ENCODE measurements around the gene DOHH. TPM values are rescaled to one million over a fixed set of nuclear protein-coding genes. Genes with fewer than 3 reads are reported as not detected.

The DOHH gene
- total RNA-seq, 1 experiment from 2014 or later = 29.4 TPM

- DNase-seq (ENCODE audit: low read depth in 1 of 2, low spot score in 2 of 2) = no peak
- no peaks in the 10 kb centered on the region for H3K9me3 ChIP-seq (replicated peaks)
- H3K4me3 ChIP-seq = no peak overlapping the region
Measured at GRCh38 chr19:3519126-3519525, 18.7 kb upstream of the DOHH start.

GRCh38 chr19:3518659-3519058 is 18.2 kb upstream of the DOHH start:
- no peaks in the 10 kb centered on the region for H3K9me3 ChIP-seq (replicated peaks)
- no peak overlapping the region for H3K27ac ChIP-seq
- no peaks in the 10 kb centered on the region for H3K27me3 ChIP-seq (replicated peaks)
- no peak overlapping the region for H3K4me3 ChIP-seq
- no peak for DNase-seq (ENCODE audit: low read depth in 1 of 2, low spot score in 2 of 2)
- peaks cover 84% of the 10 kb centered on the region for H3K36me3 ChIP-seq
- H3K4me1 ChIP-seq (replicated peaks) = peaks cover 18% of the 10 kb centered on the region

More at GRCh38 chr19:3519126-3519525, 18.7 kb upstream of the DOHH start:
- Histone ChIP-seq H3K27me3 (replicated peaks) (no peaks in the 10 kb centered on the region), H3K4me1 (replicated peaks) (peaks cover 13% of the 10 kb centered on the region), H3K27ac (no peak overlapping the region), H3K36me3 (peaks cover 84% of the 10 kb centered on the region)

GRCh38 chr19:3518255-3518654 is 17.8 kb upstream of the DOHH start:
- Histone ChIP-seq H3K36me3 (peaks cover 84% of the 10 kb centered on the region), H3K4me3 (no peak overlapping the region), H3K4me1 (replicated peaks) (peaks cover 22% of the 10 kb centered on the region), H3K9me3 (replicated peaks) (no peaks in the 10 kb centered on the region), H3K27ac (no peak overlapping the region), H3K27me3 (replicated peaks) (no peaks in the 10 kb centered on the region)
- DNase-seq (ENCODE audit: low read depth in 1 of 2, low spot score in 2 of 2) = no peak

GRCh38 chr19:3517638-3518037 is 17.2 kb upstream of the DOHH start:
- no peak for DNase-seq (ENCODE audit: low read depth in 1 of 2, low spot score in 2 of 2)
- H3K4me1 ChIP-seq (replicated peaks) = peaks cover 26% of the 10 kb centered on the region
- H3K27me3 ChIP-seq (replicated peaks) = no peaks in the 10 kb centered on the region
- no peak overlapping the region for H3K27ac ChIP-seq
- no peak overlapping the region for H3K4me3 ChIP-seq
- peaks cover 82% of the 10 kb centered on the region for H3K36me3 ChIP-seq
- no peaks in the 10 kb centered on the region for H3K9me3 ChIP-seq (replicated peaks)

- Histone ChIP-seq H3K27ac (no peak overlapping the region), H3K4me3 (no peak overlapping the region), H3K36me3 (peaks cover 82% of the 10 kb centered on the region), H3K4me1 (replicated peaks) (peaks cover 26% of the 10 kb centered on the region), H3K9me3 (replicated peaks) (no peaks in the 10 kb centered on the region), H3K27me3 (replicated peaks) (no peaks in the 10 kb centered on the region)
- no peak for DNase-seq (ENCODE audit: low read depth in 1 of 2, low spot score in 2 of 2)
Measured at GRCh38 chr19:3516675-3517207, 16.3 kb upstream of the DOHH start.

GRCh38 chr19:3515891-3516422 is 15.5 kb upstream of the DOHH start:
- no peak for DNase-seq (ENCODE audit: low read depth in 1 of 2, low spot score in 2 of 2)
- Histone ChIP-seq H3K4me1 (replicated peaks) (peaks cover 26% of the 10 kb centered on the region), H3K9me3 (replicated peaks) (no peaks in the 10 kb centered on the region), H3K36me3 (peaks cover 82% of the 10 kb centered on the region), H3K27me3 (replicated peaks) (no peaks in the 10 kb centered on the region), H3K27ac (no peak overlapping the region), H3K4me3 (no peak overlapping the region)

- Histone ChIP-seq H3K4me3 (no peak overlapping the region), H3K4me1 (replicated peaks) (peaks cover 31% of the 10 kb centered on the region), H3K9me3 (replicated peaks) (no peaks in the 10 kb centered on the region), H3K27me3 (replicated peaks) (no peaks in the 10 kb centered on the region), H3K36me3 (peaks cover 82% of the 10 kb centered on the region), H3K27ac (no peak overlapping the region)
- no peak for DNase-seq (ENCODE audit: low read depth in 1 of 2, low spot score in 2 of 2)
Measured at GRCh38 chr19:3514930-3515329, 14.5 kb upstream of the DOHH start.

- Histone ChIP-seq H3K9me3 (replicated peaks) (no peaks in the 10 kb centered on the region), H3K4me3 (no peak overlapping the region), H3K36me3 (peaks cover 82% of the 10 kb centered on the region), H3K27me3 (replicated peaks) (no peaks in the 10 kb centered on the region), H3K4me1 (replicated peaks) (peaks cover 45% of the 10 kb centered on the region), H3K27ac (no peak overlapping the region)
- no peak for DNase-seq (ENCODE audit: low read depth in 1 of 2, low spot score in 2 of 2)
Measured at GRCh38 chr19:3513229-3514140, 13.0 kb upstream of the DOHH start.

- Histone ChIP-seq H3K4me3 (no peak overlapping the region), H3K27ac (no peak overlapping the region), H3K36me3 (peaks cover 82% of the 10 kb centered on the region)
Measured at GRCh38 chr19:3512562-3513228, 12.2 kb upstream of the DOHH start.

GRCh38 chr19:3511506-3512251 is 11.2 kb upstream of the DOHH start:
- Histone ChIP-seq H3K27ac (no peak overlapping the region), H3K4me1 (replicated peaks) (peaks cover 56% of the 10 kb centered on the region), H3K4me3 (no peak overlapping the region), H3K27me3 (replicated peaks) (no peaks in the 10 kb centered on the region), H3K36me3 (peaks cover 84% of the 10 kb centered on the region), H3K9me3 (replicated peaks) (no peaks in the 10 kb centered on the region)
- DNase-seq (ENCODE audit: low read depth in 1 of 2, low spot score in 2 of 2) = no peak

More at GRCh38 chr19:3512562-3513228, 12.2 kb upstream of the DOHH start:
- no peak for DNase-seq (ENCODE audit: low read depth in 1 of 2, low spot score in 2 of 2)
- H3K9me3 ChIP-seq (replicated peaks) = no peaks in the 10 kb centered on the region
- no peaks in the 10 kb centered on the region for H3K27me3 ChIP-seq (replicated peaks)
- H3K4me1 ChIP-seq (replicated peaks) = peaks cover 50% of the 10 kb centered on the region

- Histone ChIP-seq H3K27ac (no peak overlapping the region), H3K36me3 (peaks cover 81% of the 10 kb centered on the region), H3K4me3 (no peak overlapping the region), H3K9me3 (replicated peaks) (no peaks in the 10 kb centered on the region), H3K4me1 (replicated peaks) (peaks cover 57% of the 10 kb centered on the region), H3K27me3 (replicated peaks) (no peaks in the 10 kb centered on the region)
- no peak for DNase-seq (ENCODE audit: low read depth in 1 of 2, low spot score in 2 of 2)
Measured at GRCh38 chr19:3510727-3511126, 10.3 kb upstream of the DOHH start.

- peaks cover 53% of the 10 kb centered on the region for H3K4me1 ChIP-seq (replicated peaks)
- H3K36me3 ChIP-seq = peaks cover 74% of the 10 kb centered on the region
- DNase-seq (ENCODE audit: low read depth in 1 of 2, low spot score in 2 of 2) = peak; percentile 47 to 82
- H3K27ac ChIP-seq = peak overlapping the region; percentile 0; the same call in 1 of the 2 replicates
- H3K4me3 ChIP-seq = no peak overlapping the region
- H3K9me3 ChIP-seq (replicated peaks) = no peaks in the 10 kb centered on the region
- no peaks in the 10 kb centered on the region for H3K27me3 ChIP-seq (replicated peaks)
Measured at GRCh38 chr19:3509566-3509989, 9.1 kb upstream of the DOHH start.

All from SJSA1 (cell line).